Measurements from ENCODE around the gene GYPC. TPM values are rescaled to one million over a fixed set of nuclear protein-coding genes. Genes with fewer than 3 reads are reported as not detected.

The GYPC gene
- total and polyA plus RNA-seq, 2 of the 4 experiments (the other 2 are of a cell fraction): 53.4 to 96.3 TPM

GRCh38 chr2:126650994-126651393, 5.0 kb upstream of the GYPC start:
- H2BK5ac ChIP-seq (ENCODE audit: low read depth, low read length, poor library complexity, severe bottlenecking): no peak overlapping the region
- no peaks in the 10 kb centered on the region for H3K9me1 ChIP-seq (ENCODE audit: insufficient read depth, low read length)
- H3K4ac ChIP-seq (ENCODE audit: low read depth, low read length): no peak overlapping the region
- DNase-seq (no peak), ATAC-seq (ENCODE audit: low read depth) (no peak)
- intact Hi-C loops (cut with micrococcal nuclease): loop anchor here (10.0 kb wide), 2 partner anchors 374 to 404 kb away; no protein-coding TSS in a partner anchor
- no peak overlapping the region for H2AK5ac ChIP-seq (ENCODE audit: low read depth, low read length)
- H4K20me1 ChIP-seq (ENCODE audit: insufficient read depth, low read length): no peaks in the 10 kb centered on the region
- H2BK20ac ChIP-seq (ENCODE audit: low read depth, low read length): no peak overlapping the region
- CTCF ChIA-PET: no interaction called here
- no peak overlapping the region for H2AK9ac ChIP-seq (replicated peaks; ENCODE audit: low read depth, low read length, poor library complexity)
- H4K91ac ChIP-seq (ENCODE audit: insufficient read depth, low read depth, low read length): no peak overlapping the region
- no peak overlapping the region for H3K56ac ChIP-seq (ENCODE audit: extremely low read depth, insufficient read depth, low read length)
- no TSS peak for BruUV-seq (replicated peaks)
- H3K4me2 ChIP-seq (ENCODE audit: low read depth, low read length): no peak overlapping the region
- no peak overlapping the region for H3K18ac ChIP-seq (ENCODE audit: low read depth, low read length)
- peaks cover 0 to 11% of the 10 kb centered on the region in 2 experiments; a peak in 3 of 4 replicates for H3K79me1 ChIP-seq (ENCODE audit: low read depth in 1 of 2, low read length in 2 of 2)
- TF ChIP-seq, protein P1, sequence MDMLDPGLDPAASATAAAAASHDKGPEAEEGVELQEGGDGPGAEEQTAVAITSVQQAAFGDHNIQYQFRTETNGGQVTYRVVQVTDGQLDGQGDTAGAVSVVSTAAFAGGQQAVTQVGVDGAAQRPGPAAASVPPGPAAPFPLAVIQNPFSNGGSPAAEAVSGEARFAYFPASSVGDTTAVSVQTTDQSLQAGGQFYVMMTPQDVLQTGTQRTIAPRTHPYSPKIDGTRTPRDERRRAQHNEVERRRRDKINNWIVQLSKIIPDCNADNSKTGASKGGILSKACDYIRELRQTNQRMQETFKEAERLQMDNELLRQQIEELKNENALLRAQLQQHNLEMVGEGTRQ (IDR thresholded peaks at IDR 0.05; ENCODE audit: low read depth, low read length): no peak
- TF ChIP-seq CTCF (conservative IDR thresholded peaks at IDR 0.05; ENCODE audit: low read depth, low read length) (no peak), BHLHE40 (IDR thresholded peaks at IDR 0.05; ENCODE audit: low read depth, low read length) (no peak), POLR2A (IDR thresholded peaks at IDR 0.05; ENCODE audit: low read depth, low read length) (no peak), CHD1 (IDR thresholded peaks at IDR 0.05; ENCODE audit: low read depth, low read length) (no peak), RCOR1 (IDR thresholded peaks at IDR 0.05; ENCODE audit: insufficient replicate concordance, low read length) (no peak), MAFK (IDR thresholded peaks at IDR 0.05; ENCODE audit: low read depth, low read length) (no peak), MXI1 (IDR thresholded peaks at IDR 0.05; ENCODE audit: borderline replicate concordance, low read depth, low read length) (no peak), MAZ (IDR thresholded peaks at IDR 0.05; ENCODE audit: borderline replicate concordance, low read depth, low read length) (no peak), ELK1 (IDR thresholded peaks at IDR 0.05; ENCODE audit: borderline replicate concordance, low read depth, low read length) (no peak), SMC3 (IDR thresholded peaks at IDR 0.05; ENCODE audit: low read depth, low read length) (no peak), RAD21 (IDR thresholded peaks at IDR 0.05; ENCODE audit: low read length) (no peak), CEBPB (IDR thresholded peaks at IDR 0.05; ENCODE audit: low read depth, low read length) (no peak), RFX5 (IDR thresholded peaks at IDR 0.05; ENCODE audit: low read depth, low read length) (no peak), NFE2L2 (IDR thresholded peaks at IDR 0.05; ENCODE audit: low read depth, low read length) (no peak), FOS (IDR thresholded peaks at IDR 0.05; ENCODE audit: low read depth, low read length) (no peak)
- H3K14ac ChIP-seq (replicated peaks; ENCODE audit: low read depth, low read length): no peak overlapping the region
- POLR2A ChIA-PET (ENCODE audit: unreplicated experiment): no interaction called here
- H3K9me3 ChIP-seq (ENCODE audit: control insufficient read depth, insufficient read depth, low read length): no peaks in the 10 kb centered on the region
- no peaks in the 10 kb centered on the region for H3K36me3 ChIP-seq (ENCODE audit: control insufficient read depth, insufficient read depth, low read length)
- no peak overlapping the region for H3K4me3 ChIP-seq (ENCODE audit: insufficient read depth, low read depth, low read length)
- no peaks in the 10 kb centered on the region; the same call in 1 of the 2 replicates for H3K27me3 ChIP-seq (ENCODE audit: control insufficient read depth, insufficient read depth, low read length)
- peaks cover 5% of the 10 kb centered on the region; the same call in 1 of the 2 replicates for H3K4me1 ChIP-seq (ENCODE audit: control insufficient read depth, insufficient read depth, low read length)
- dilution Hi-C loops (cut with HindIII; ENCODE audit: low sequenced_read_pairs, unreplicated experiment): no loop called here
- no peak overlapping the region for H3K27ac ChIP-seq (ENCODE audit: insufficient read depth, low read length)
- no peak overlapping the region for H3K9ac ChIP-seq (ENCODE audit: low read depth, low read length)
- H3K23ac ChIP-seq (ENCODE audit: low read depth, low read length): no peak overlapping the region
- WGBS, 2 experiments (ENCODE audit: extremely low coverage in 2 of 2, insufficient read length in 1 of 2): no CpG with 5 or more reads among the region's 3 CpGs
- H2AFZ ChIP-seq (replicated peaks; ENCODE audit: low read length, poor library complexity): no peak overlapping the region
- H2BK120ac ChIP-seq (ENCODE audit: low read depth, low read length): no peak overlapping the region
- no peak overlapping the region for H4K5ac ChIP-seq (ENCODE audit: low read depth, low read length)
- in situ Hi-C loops (cut with MboI; ENCODE audit: low sequenced_read_pairs): no loop called here
- no peak overlapping the region for H2BK15ac ChIP-seq (ENCODE audit: low read depth, low read length)
- no peak overlapping the region for H4K8ac ChIP-seq (ENCODE audit: low read depth in 2 of 2, low read length in 2 of 2)
